Prostate gland (tissue), 2 donors: ENCODE results near the gene SURF1.

Experiments used
- POLR2A ChIP-seq: fragments of 450-650 bp; IDR thresholded peaks from one replicate; pipeline ENCODE4 v1.6.1; 2016; ENCODE audit warnings: antibody characterized with exemption, mild to moderate bottlenecking
- POLR2AphosphoS5 ChIP-seq: sonication (generic); formaldehyde crosslinking; IDR thresholded peaks from one replicate; pipeline ENCODE4 v1.6.1; 2017; ENCODE audit warnings: antibody characterized with exemption
- TF ChIP-seq, protein P1 (sequence below), 4 experiments: fragments of 200-600 bp in 2 of 4; fragments of 450-650 bp in 2 of 4; sonication (generic) in 2 of 4; IDR thresholded peaks; 1 replicate in 3 of 4; 2 replicates in 1 of 4; pipeline ENCODE4 v1.5.1; 2016 to 2019; ENCODE audit warnings: antibody characterized with exemption in 4 of 4, mild to moderate bottlenecking in 2 of 4, moderate library complexity in 2 of 4

DNA sequence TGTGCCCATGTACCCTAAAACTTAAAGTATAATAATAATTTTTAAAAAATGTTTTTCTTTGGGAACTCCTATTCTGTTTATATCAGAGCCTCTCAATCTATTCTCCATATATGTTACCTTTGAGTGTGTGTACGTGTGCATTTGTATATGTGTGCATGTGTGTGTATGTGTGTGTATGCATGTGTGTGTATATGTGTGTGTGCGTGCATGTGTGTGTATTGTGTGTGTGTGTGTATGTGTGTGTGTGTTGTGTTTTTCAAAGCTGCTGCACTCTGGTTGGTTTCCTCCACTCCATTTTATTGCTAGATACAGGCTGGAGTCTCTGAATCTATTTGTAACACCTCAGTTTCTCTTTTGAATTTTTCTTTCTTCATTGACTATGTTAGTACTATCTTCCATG is 40.3 kb downstream of the SURF1 start:
- TF ChIP-seq POLR2A (no peak), POLR2AphosphoS5 (no peak)
- TF ChIP-seq, protein P1, sequence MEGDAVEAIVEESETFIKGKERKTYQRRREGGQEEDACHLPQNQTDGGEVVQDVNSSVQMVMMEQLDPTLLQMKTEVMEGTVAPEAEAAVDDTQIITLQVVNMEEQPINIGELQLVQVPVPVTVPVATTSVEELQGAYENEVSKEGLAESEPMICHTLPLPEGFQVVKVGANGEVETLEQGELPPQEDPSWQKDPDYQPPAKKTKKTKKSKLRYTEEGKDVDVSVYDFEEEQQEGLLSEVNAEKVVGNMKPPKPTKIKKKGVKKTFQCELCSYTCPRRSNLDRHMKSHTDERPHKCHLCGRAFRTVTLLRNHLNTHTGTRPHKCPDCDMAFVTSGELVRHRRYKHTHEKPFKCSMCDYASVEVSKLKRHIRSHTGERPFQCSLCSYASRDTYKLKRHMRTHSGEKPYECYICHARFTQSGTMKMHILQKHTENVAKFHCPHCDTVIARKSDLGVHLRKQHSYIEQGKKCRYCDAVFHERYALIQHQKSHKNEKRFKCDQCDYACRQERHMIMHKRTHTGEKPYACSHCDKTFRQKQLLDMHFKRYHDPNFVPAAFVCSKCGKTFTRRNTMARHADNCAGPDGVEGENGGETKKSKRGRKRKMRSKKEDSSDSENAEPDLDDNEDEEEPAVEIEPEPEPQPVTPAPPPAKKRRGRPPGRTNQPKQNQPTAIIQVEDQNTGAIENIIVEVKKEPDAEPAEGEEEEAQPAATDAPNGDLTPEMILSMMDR (IDR thresholded peaks at IDR 0.05): no peak
